Endothelial cell of hepatic sinusoid (primary cell): ENCODE data around the gene FXYD2.

Experiments used
- in situ Hi-C: cut with HindIII; loops from 2 replicates; pipeline ENCODE4 v1.10.0; 2017; ENCODE audit warnings: low sequenced_read_pairs

FXYD2 gene

GRCh38 chr11:117770061-117770460, 54.5 kb downstream of the FXYD2 start:
- in situ Hi-C loops = no loop called here
